ENCODE results near the gene LAMC3. TPM values are rescaled to one million over a fixed set of nuclear protein-coding genes. Genes with fewer than 3 reads are reported as not detected.
"Not testable (repeated sequence)": the region's sequence is repeated elsewhere in the genome, so short reads cannot be mapped to it uniquely, and the experiment has no call there.

Gene LAMC3
- total and polyA plus RNA-seq, 5 donors: 0.51 to 2.6 (median 1.4) TPM

GRCh38 chr9:130994135-130995085 is 14.6 kb upstream of the LAMC3 start:
- no peak overlapping the region for H3K27ac ChIP-seq (ENCODE audit: low read length)
- no peaks in the 10 kb centered on the region for H3K9me3 ChIP-seq (ENCODE audit: control insufficient read depth, low read length)
- ATAC-seq: no peak
- no peak overlapping the region for H3K4me3 ChIP-seq (ENCODE audit: low read length)
- 68% methylated on average over 6 of the region's 6 CpGs for WGBS
- no peaks in the 10 kb centered on the region for H3K4me1 ChIP-seq (ENCODE audit: control insufficient read depth, insufficient read depth, low read length)
- peak in 1 of 3 donors; percentile 3 for DNase-seq
- intact Hi-C loops (cut with DNase I): loop anchor here (5.0 to 10.0 kb wide), 4 partner anchors 127 to 292 kb away; no protein-coding TSS in a partner anchor
- no peaks in the 10 kb centered on the region for H3K27me3 ChIP-seq (ENCODE audit: control insufficient read depth, insufficient read depth)

GRCh38 chr9:130995086-130996011 is 13.6 kb upstream of the LAMC3 start:
- Histone ChIP-seq H3K4me1 (ENCODE audit: control insufficient read depth, insufficient read depth, low read length) (no peaks in the 10 kb centered on the region), H3K27ac (ENCODE audit: low read length) (no peak overlapping the region), H3K9me3 (ENCODE audit: control insufficient read depth, low read length) (no peaks in the 10 kb centered on the region), H3K4me3 (ENCODE audit: low read length) (no peak overlapping the region), H3K27me3 (ENCODE audit: control insufficient read depth, insufficient read depth) (no peaks in the 10 kb centered on the region)
- DNase-seq: peak in 2 of 3 donors; percentile 50 to 75
- intact Hi-C loops (cut with DNase I): loop anchor here (5.0 to 10.0 kb wide), 4 partner anchors 128 to 293 kb away; no protein-coding TSS in a partner anchor
- peak in 1 of 2 donors; percentile 22 for ATAC-seq
- WGBS: 47% methylated on average over 15 of the region's 15 CpGs

GRCh38 chr9:130996205-130996604 is 12.8 kb upstream of the LAMC3 start:
- no peaks in the 10 kb centered on the region for H3K27me3 ChIP-seq (ENCODE audit: control insufficient read depth, insufficient read depth)
- no peaks in the 10 kb centered on the region for H3K4me1 ChIP-seq (ENCODE audit: control insufficient read depth, insufficient read depth, low read length)
- no peak overlapping the region for H3K4me3 ChIP-seq (ENCODE audit: low read length)
- no peaks in the 10 kb centered on the region for H3K9me3 ChIP-seq (ENCODE audit: control insufficient read depth, low read length)
- no peak overlapping the region for H3K27ac ChIP-seq (ENCODE audit: low read length)
- DNase-seq: no peak
- intact Hi-C loops (cut with DNase I): loop anchor here (5.0 to 10.0 kb wide), 4 partner anchors 129 to 294 kb away; no protein-coding TSS in a partner anchor
- 92% methylated on average over 8 of the region's 8 CpGs for WGBS
- ATAC-seq: no peak

GRCh38 chr9:130996676-130997394 is 12.1 kb upstream of the LAMC3 start:
- Histone ChIP-seq H3K4me3 (ENCODE audit: low read length) (no peak overlapping the region), H3K27ac (ENCODE audit: low read length) (no peak overlapping the region), H3K9me3 (ENCODE audit: control insufficient read depth, low read length) (no peaks in the 10 kb centered on the region), H3K27me3 (ENCODE audit: control insufficient read depth, insufficient read depth) (no peaks in the 10 kb centered on the region), H3K4me1 (ENCODE audit: control insufficient read depth, insufficient read depth, low read length) (no peaks in the 10 kb centered on the region)
- 82% methylated on average over 14 of the region's 14 CpGs for WGBS
- DNase-seq (peak in 1 of 3 donors; percentile 9), ATAC-seq (no peak)
- intact Hi-C loops (cut with DNase I): loop anchor here (5.0 to 10.0 kb wide), 4 partner anchors 130 to 295 kb away; no protein-coding TSS in a partner anchor

GRCh38 chr9:130997395-130997684 is 11.6 kb upstream of the LAMC3 start:
- intact Hi-C loops (cut with DNase I): loop anchor here (5.0 to 10.0 kb wide), 4 partner anchors 130 to 295 kb away; no protein-coding TSS in a partner anchor
- ATAC-seq (no peak), DNase-seq (peak in 1 of 3 donors; percentile 9)
- Histone ChIP-seq H3K9me3 (ENCODE audit: control insufficient read depth, low read length) (no peaks in the 10 kb centered on the region), H3K27me3 (ENCODE audit: control insufficient read depth, insufficient read depth) (no peaks in the 10 kb centered on the region), H3K4me3 (ENCODE audit: low read length) (no peak overlapping the region), H3K27ac (ENCODE audit: low read length) (no peak overlapping the region), H3K4me1 (ENCODE audit: control insufficient read depth, insufficient read depth, low read length) (no peaks in the 10 kb centered on the region)
- WGBS: 65% methylated on average over 2 of the region's 2 CpGs

GRCh38 chr9:130997925-130998596 is 10.9 kb upstream of the LAMC3 start:
- ATAC-seq (peak; percentile 66 to 83), DNase-seq (peak; percentile 62 to 88 (median 87))
- Histone ChIP-seq H3K27ac (ENCODE audit: low read length) (no peak overlapping the region), H3K4me1 (ENCODE audit: control insufficient read depth, insufficient read depth, low read length) (no peaks in the 10 kb centered on the region), H3K27me3 (ENCODE audit: control insufficient read depth, insufficient read depth) (no peaks in the 10 kb centered on the region), H3K4me3 (ENCODE audit: low read length) (no peak overlapping the region), H3K9me3 (ENCODE audit: control insufficient read depth, low read length) (no peaks in the 10 kb centered on the region)
- intact Hi-C loops (cut with DNase I): loop anchor here (5.0 to 10.0 kb wide), 4 partner anchors 131 to 296 kb away; no protein-coding TSS in a partner anchor
- 39% methylated on average over 28 of the region's 28 CpGs for WGBS

GRCh38 chr9:130998597-130999244 is 10.3 kb upstream of the LAMC3 start:
- Histone ChIP-seq H3K4me3 (ENCODE audit: low read length) (no peak overlapping the region), H3K9me3 (ENCODE audit: control insufficient read depth, low read length) (no peaks in the 10 kb centered on the region), H3K27ac (ENCODE audit: low read length) (no peak overlapping the region), H3K4me1 (ENCODE audit: control insufficient read depth, insufficient read depth, low read length) (no peaks in the 10 kb centered on the region), H3K27me3 (ENCODE audit: control insufficient read depth, insufficient read depth) (no peaks in the 10 kb centered on the region)
- intact Hi-C loops (cut with DNase I): loop anchor here (5.0 to 10.0 kb wide), 4 partner anchors 131 to 296 kb away; no protein-coding TSS in a partner anchor
- ATAC-seq (peak; percentile 13 to 18), DNase-seq (no peak)
- WGBS: 61% methylated on average over 22 of the region's 22 CpGs

GRCh38 chr9:130999245-130999623 is 9.7 kb upstream of the LAMC3 start:
- Histone ChIP-seq H3K4me3 (ENCODE audit: low read length) (no peak overlapping the region), H3K4me1 (ENCODE audit: control insufficient read depth, insufficient read depth, low read length) (no peaks in the 10 kb centered on the region), H3K27me3 (ENCODE audit: control insufficient read depth, insufficient read depth) (no peaks in the 10 kb centered on the region), H3K27ac (ENCODE audit: low read length) (no peak overlapping the region), H3K9me3 (ENCODE audit: control insufficient read depth, low read length) (no peaks in the 10 kb centered on the region)
- intact Hi-C loops (cut with DNase I): loop anchor here (5.0 to 10.0 kb wide), 4 partner anchors 132 to 297 kb away; no protein-coding TSS in a partner anchor
- 63% methylated on average over 3 of the region's 3 CpGs for WGBS
- DNase-seq: no peak
- ATAC-seq: no peak

GRCh38 chr9:131000526-131000925 is 8.4 kb upstream of the LAMC3 start:
- H3K4me3 ChIP-seq (ENCODE audit: low read length); H3K4me1 ChIP-seq (ENCODE audit: control insufficient read depth, insufficient read depth, low read length); DNase-seq; ATAC-seq; intact Hi-C loops (cut with DNase I); H3K27me3 ChIP-seq (ENCODE audit: control insufficient read depth, insufficient read depth); H3K27ac ChIP-seq (ENCODE audit: low read length); H3K9me3 ChIP-seq (ENCODE audit: control insufficient read depth, low read length): not testable (repeated sequence)
- 93% methylated on average over 9 of the region's 9 CpGs for WGBS

All from right cardiac atrium (tissue), 5 donors.